OCI-LY7 (cell line): ENCODE results near the gene OR10Z1. TPM values are rescaled to one million over a fixed set of nuclear protein-coding genes. Genes with fewer than 3 reads are reported as not detected.

Experiments
- BruUV-seq: library from RNA; stranded (reverse); fragments of 400-500 nt; replicated peaks from 2 replicates; lab custom pipeline; 2021; lab: Mats Ljungman, UMichigan
- CTCF ChIA-PET: fragments of 300-600 bp; sonication (Branson Sonifier 250); formaldehyde crosslinking; loops from one replicate; lab custom pipeline; 2022; ENCODE audit warnings: antibody characterized with exemption; ENCODE audit not compliant: unreplicated experiment; lab: Charles Lee
- POLR2A ChIA-PET: fragments of 300-600 bp; sonication (Branson Sonifier 250); formaldehyde crosslinking; loops from one replicate; lab custom pipeline; 2022; ENCODE audit warnings: antibody characterized with exemption; lab: Charles Lee
- DNase-seq: peaks from one replicate; pipeline ENCODE4 v3.0.0-alpha.2; 2015; ENCODE audit warnings: low spot score
- H2AFZ ChIP-seq: fragments of 200-600 bp; sonication (generic), shearing (Covaris generic); 2 replicates; pipeline ENCODE4 v1.6.1; 2014; ENCODE audit warnings: mild to moderate bottlenecking, antibody characterized with exemption, low read length, moderate library complexity
- H3K27ac ChIP-seq: fragments of 200-600 bp; sonication (generic); 2 replicates; pipeline ENCODE4 v1.5.1; 2014; ENCODE audit warnings: mixed run types, low read depth, mild to moderate bottlenecking, moderate library complexity, low read length, inconsistent platforms; ENCODE audit not compliant: poor library complexity, severe bottlenecking
- H3K36me3 ChIP-seq: fragments of 200-600 bp; sonication (generic); 2 replicates; pipeline ENCODE4 v1.6.1; 2014; ENCODE audit warnings: mild to moderate bottlenecking, antibody characterized with exemption, low read length, moderate library complexity, mixed read lengths; ENCODE audit not compliant: insufficient read depth
- H3K4me1 ChIP-seq: fragments of 200-600 bp; sonication (generic); 2 replicates; pipeline ENCODE4 v1.5.1; 2014; ENCODE audit warnings: mild to moderate bottlenecking, low read length; ENCODE audit not compliant: insufficient read depth, poor library complexity, severe bottlenecking
- H3K4me2 ChIP-seq: fragments of 200-600 bp; sonication (generic); 2 replicates; pipeline ENCODE4 v1.6.1; 2014; ENCODE audit warnings: mild to moderate bottlenecking, low read length
- H3K4me3 ChIP-seq: fragments of 200-600 bp; sonication (generic); 2 replicates; pipeline ENCODE4 v1.5.1; 2014; ENCODE audit warnings: mild to moderate bottlenecking, low read depth, low read length; ENCODE audit not compliant: poor library complexity, severe bottlenecking
- H3K79me2 ChIP-seq: fragments of 200-600 bp; sonication (generic); 2 replicates; pipeline ENCODE4 v1.6.1; 2016; ENCODE audit warnings: low read depth, mild to moderate bottlenecking, low read length, moderate library complexity, mixed read lengths; ENCODE audit not compliant: insufficient read depth
- H3K9me2 ChIP-seq: fragments of 200-600 bp; sonication (generic); 2 replicates; pipeline ENCODE4 v1.6.1; 2016; ENCODE audit warnings: mild to moderate bottlenecking, low read length, mixed read lengths; ENCODE audit not compliant: insufficient read depth
- H3K9me3 ChIP-seq: fragments of 200-600 bp; sonication (generic); 2 replicates; pipeline ENCODE4 v1.6.1; 2014; ENCODE audit warnings: mild to moderate bottlenecking, mixed run types, low read length, mixed read lengths
- H4K20me1 ChIP-seq: fragments of 200-600 bp; sonication (generic); 2 replicates; pipeline ENCODE4 v1.6.1; 2014; ENCODE audit warnings: mild to moderate bottlenecking, antibody characterized with exemption, low read length, moderate library complexity, mixed read lengths; ENCODE audit not compliant: insufficient read depth
- EZH2phosphoT487 ChIP-seq: fragments of 200-600 bp; sonication (generic); IDR thresholded peaks from 2 replicates; pipeline ENCODE4 v1.6.1; 2018; ENCODE audit warnings: low read depth, borderline replicate concordance, mild to moderate bottlenecking, mixed run types, antibody characterized with exemption, low read length, moderate library complexity, mixed read lengths
- intact Hi-C: fragments of 100-400 bp; cut with micrococcal nuclease; formaldehyde crosslinking; loops from one replicate; pipeline ENCODE4 v1.10.0; 2022; ENCODE audit not compliant: unreplicated experiment
- total RNA-seq, 2 experiments: library from RNA; depleted of rRNA in 1 of 2; stranded (reverse); fragments of >200 nt in 1 of 2; shearing (Covaris generic) in 1 of 2; gene quantifications; 2 replicates each; pipeline ENCODE4 v1.2.3, GENCODE V29; 2014 to 2022
- TF ChIP-seq, protein P1 (sequence below): fragments of 200-600 bp; sonication (generic); conservative IDR thresholded peaks from 2 replicates; pipeline ENCODE4 v1.5.1; 2014; ENCODE audit warnings: mild to moderate bottlenecking, antibody characterized with exemption, low read length, moderate library complexity, mixed read lengths

OR10Z1 gene
- total RNA-seq, 2 experiments from 2014 or later, result not detected

DNA sequence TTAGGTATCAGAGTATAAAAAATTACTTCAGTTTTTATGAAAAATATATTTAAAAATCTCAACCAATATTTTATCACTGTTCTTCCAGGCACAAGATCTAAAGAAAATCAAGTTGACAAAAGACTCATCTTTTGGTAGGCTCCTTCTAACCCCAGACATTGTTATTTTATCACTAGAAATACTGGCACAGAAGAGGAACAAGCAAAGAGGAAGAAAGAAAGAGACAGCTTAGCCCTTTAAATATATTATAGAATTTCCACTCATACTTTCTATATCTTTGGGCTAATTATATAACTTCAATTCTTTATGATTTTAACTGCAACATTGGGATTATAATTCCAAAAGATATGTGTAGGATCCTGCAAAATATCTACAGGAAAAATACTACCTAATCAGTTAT lies 49.0 kb downstream of the OR10Z1 start:
- Histone ChIP-seq H2AFZ (peak overlapping the region; percentile 96), H3K4me3 (peak overlapping the region; percentile 25), H3K9me2 (no peaks in the 10 kb centered on the region), H4K20me1 (no peaks in the 10 kb centered on the region), H3K36me3 (no peaks in the 10 kb centered on the region), H3K27ac (no peak overlapping the region), H3K4me1 (peaks cover 28% of the 10 kb centered on the region), H3K79me2 (no peaks in the 10 kb centered on the region), H3K9me3 (no peaks in the 10 kb centered on the region), H3K4me2 (peak overlapping the region; percentile 45)
- DNase-seq, result peak; percentile 12
- ChIA-PET CTCF (no interaction called here), POLR2A (no interaction called here)
- TF ChIP-seq, protein P1, sequence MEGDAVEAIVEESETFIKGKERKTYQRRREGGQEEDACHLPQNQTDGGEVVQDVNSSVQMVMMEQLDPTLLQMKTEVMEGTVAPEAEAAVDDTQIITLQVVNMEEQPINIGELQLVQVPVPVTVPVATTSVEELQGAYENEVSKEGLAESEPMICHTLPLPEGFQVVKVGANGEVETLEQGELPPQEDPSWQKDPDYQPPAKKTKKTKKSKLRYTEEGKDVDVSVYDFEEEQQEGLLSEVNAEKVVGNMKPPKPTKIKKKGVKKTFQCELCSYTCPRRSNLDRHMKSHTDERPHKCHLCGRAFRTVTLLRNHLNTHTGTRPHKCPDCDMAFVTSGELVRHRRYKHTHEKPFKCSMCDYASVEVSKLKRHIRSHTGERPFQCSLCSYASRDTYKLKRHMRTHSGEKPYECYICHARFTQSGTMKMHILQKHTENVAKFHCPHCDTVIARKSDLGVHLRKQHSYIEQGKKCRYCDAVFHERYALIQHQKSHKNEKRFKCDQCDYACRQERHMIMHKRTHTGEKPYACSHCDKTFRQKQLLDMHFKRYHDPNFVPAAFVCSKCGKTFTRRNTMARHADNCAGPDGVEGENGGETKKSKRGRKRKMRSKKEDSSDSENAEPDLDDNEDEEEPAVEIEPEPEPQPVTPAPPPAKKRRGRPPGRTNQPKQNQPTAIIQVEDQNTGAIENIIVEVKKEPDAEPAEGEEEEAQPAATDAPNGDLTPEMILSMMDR, result no peak
- TF ChIP-seq EZH2phosphoT487, result no peak
- intact Hi-C loops, result loop anchor here (5.0 kb wide), 2 partner anchors 147 to 418 kb away; no protein-coding TSS in a partner anchor
- BruUV-seq, result no TSS peak

DNA sequence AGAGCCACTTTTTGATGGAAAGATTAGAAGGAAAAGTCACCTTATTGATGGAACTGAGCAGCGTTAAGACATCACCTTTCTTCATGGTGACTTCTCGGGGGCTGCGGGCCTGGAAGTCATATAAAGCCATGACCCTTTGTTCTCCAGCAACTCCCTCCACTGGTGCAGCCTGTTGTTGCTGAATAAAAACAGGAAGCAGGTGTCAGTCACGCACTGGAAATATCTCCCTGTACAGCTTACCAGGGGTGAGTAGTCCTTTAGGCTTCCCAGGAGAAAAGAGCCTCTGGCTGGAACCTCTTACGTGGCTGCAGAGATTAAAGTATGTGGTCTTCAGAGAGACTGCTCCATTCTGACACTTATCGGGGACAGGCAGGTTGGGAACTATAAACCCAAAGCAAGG lies 49.5 kb downstream of the OR10Z1 start:
- no TSS peak for BruUV-seq
- DNase-seq, result peak; percentile 76
- Histone ChIP-seq H3K79me2 (no peaks in the 10 kb centered on the region), H3K4me3 (peak overlapping the region; percentile 25), H4K20me1 (no peaks in the 10 kb centered on the region), H3K9me3 (no peaks in the 10 kb centered on the region), H3K9me2 (no peaks in the 10 kb centered on the region), H3K36me3 (no peaks in the 10 kb centered on the region), H3K4me2 (peak overlapping the region; percentile 45), H3K27ac (no peak overlapping the region), H3K4me1 (peaks cover 28% of the 10 kb centered on the region), H2AFZ (peak overlapping the region; percentile 96)
- no peak for TF ChIP-seq EZH2phosphoT487
- TF ChIP-seq, protein P1, result 0 out of 2 replicates have a peak, but pooled peaks have one; percentile 39
- CTCF ChIA-PET, result no interaction called here
- intact Hi-C loops, result loop anchor here (5.0 kb wide), 2 partner anchors 147 to 418 kb away; no protein-coding TSS in a partner anchor
- POLR2A ChIA-PET, result no interaction called here

Other genes starting within 250 kb of the OR10Z1 start
- not detected in 2 replicates for gene OR10T2, start 205.8 kb upstream of the OR10Z1 start, total RNA-seq (2014; rRNA removed; shearing (Covaris generic))
- gene OR10T2, start 205.8 kb upstream of the OR10Z1 start, total RNA-seq (2022), result not detected in 2 replicates
- not detected in 2 replicates for gene OR10K2, start 179.0 kb upstream of the OR10Z1 start, total RNA-seq (2014; rRNA removed; shearing (Covaris generic))
- not detected in 2 replicates for gene OR10K2, start 179.0 kb upstream of the OR10Z1 start, total RNA-seq (2022)
- not detected in 2 replicates for gene OR10K1, start 143.4 kb upstream of the OR10Z1 start, total RNA-seq (2014; rRNA removed; shearing (Covaris generic))
- gene OR10K1, start 143.4 kb upstream of the OR10Z1 start, total RNA-seq (2022), result not detected in 2 replicates
- gene OR10R2, start 133.0 kb upstream of the OR10Z1 start, total RNA-seq (2014; rRNA removed; shearing (Covaris generic)), result not detected in 2 replicates
- gene OR10R2, start 133.0 kb upstream of the OR10Z1 start, total RNA-seq (2022), result not detected in 2 replicates
- gene OR6Y1, start 50.9 kb upstream of the OR10Z1 start, total RNA-seq (2014; rRNA removed; shearing (Covaris generic)), result not detected in 2 replicates
- not detected in 2 replicates for gene OR6Y1, start 50.9 kb upstream of the OR10Z1 start, total RNA-seq (2022)
- gene OR6P1, start 34.7 kb upstream of the OR10Z1 start, total RNA-seq (2014; rRNA removed; shearing (Covaris generic)), result not detected in 2 replicates
- gene OR6P1, start 34.7 kb upstream of the OR10Z1 start, total RNA-seq (2022), result not detected in 2 replicates
- not detected in 2 replicates for gene OR10X1, start 25.4 kb upstream of the OR10Z1 start, total RNA-seq (2014; rRNA removed; shearing (Covaris generic))
- gene OR10X1, start 25.4 kb upstream of the OR10Z1 start, total RNA-seq (2022), result not detected in 2 replicates
- 0.10 and 0.44 TPM in 2 replicates for gene SPTA1, start 81.4 kb downstream of the OR10Z1 start, total RNA-seq (2014; rRNA removed; shearing (Covaris generic))
- gene SPTA1, start 81.4 kb downstream of the OR10Z1 start, total RNA-seq (2022), result not detected in 2 replicates
- gene OR6K2, start 95.4 kb downstream of the OR10Z1 start, total RNA-seq (2014; rRNA removed; shearing (Covaris generic)), result not detected in 2 replicates
- not detected in 2 replicates for gene OR6K2, start 95.4 kb downstream of the OR10Z1 start, total RNA-seq (2022)
- gene OR6K3, start 115.5 kb downstream of the OR10Z1 start, total RNA-seq (2014; rRNA removed; shearing (Covaris generic)), result not detected in 2 replicates
- not detected in 2 replicates for gene OR6K3, start 115.5 kb downstream of the OR10Z1 start, total RNA-seq (2022)
- not detected in 2 replicates for gene OR6K6, start 149.5 kb downstream of the OR10Z1 start, total RNA-seq (2014; rRNA removed; shearing (Covaris generic))
- gene OR6K6, start 149.5 kb downstream of the OR10Z1 start, total RNA-seq (2022), result not detected in 2 replicates
- not detected in 2 replicates for gene OR6N1, start 166.9 kb downstream of the OR10Z1 start, total RNA-seq (2014; rRNA removed; shearing (Covaris generic))
- gene OR6N1, start 166.9 kb downstream of the OR10Z1 start, total RNA-seq (2022), result not detected in 2 replicates
- gene OR6N2, start 175.9 kb downstream of the OR10Z1 start, total RNA-seq (2014; rRNA removed; shearing (Covaris generic)), result not detected in 2 replicates
- gene OR6N2, start 175.9 kb downstream of the OR10Z1 start, total RNA-seq (2022), result not detected in 2 replicates
- gene MNDA, start 226.1 kb downstream of the OR10Z1 start, total RNA-seq (2014; rRNA removed; shearing (Covaris generic)), result not detected in 2 replicates
- gene MNDA, start 226.1 kb downstream of the OR10Z1 start, total RNA-seq (2022), result not detected in 2 replicates